Measurements from ENCODE around the gene FARP1. TPM values are rescaled to one million over a fixed set of nuclear protein-coding genes. Genes with fewer than 3 reads are reported as not detected.

The FARP1 gene
- total RNA-seq, 1 experiment from 2014 or later, result not detected

GRCh38 chr13:98495627-98496478 is 353.0 kb downstream of the FARP1 start:
- Histone ChIP-seq H3K4me3 (ENCODE audit: low read length) (no peak overlapping the region), H4K20me1 (ENCODE audit: insufficient read depth, low read depth, low read length) (peaks cover 32% of the 10 kb centered on the region), H3K9me2 (replicated peaks; ENCODE audit: insufficient read depth, low read length) (no peaks in the 10 kb centered on the region), H3K27ac (ENCODE audit: low read length) (no peak overlapping the region), H3K4me1 (ENCODE audit: low read length) (peaks cover 6% of the 10 kb centered on the region), H3K36me3 (ENCODE audit: insufficient read depth, low read length) (no peaks in the 10 kb centered on the region), H3K9me3 (ENCODE audit: low read length) (no peaks in the 10 kb centered on the region), H3K4me2 (ENCODE audit: low read depth, low read length, poor library complexity, severe bottlenecking) (no peak overlapping the region), H3K79me2 (ENCODE audit: low read length) (peaks cover 95% of the 10 kb centered on the region), H3K9ac (ENCODE audit: low read length) (no peak overlapping the region), H2AFZ (ENCODE audit: low read length) (no peak overlapping the region), H3K27me3 (ENCODE audit: low read length) (no peaks in the 10 kb centered on the region)
- no peak for DNase-seq

- peaks cover 1% of the 10 kb centered on the region for H3K4me1 ChIP-seq (ENCODE audit: low read length)
- no peak overlapping the region for H3K9ac ChIP-seq (ENCODE audit: low read length)
- peaks cover 95% of the 10 kb centered on the region for H3K79me2 ChIP-seq (ENCODE audit: low read length)
- no peak overlapping the region for H3K4me3 ChIP-seq (ENCODE audit: low read length)
- no peaks in the 10 kb centered on the region for H3K9me3 ChIP-seq (ENCODE audit: low read length)
- H3K36me3 ChIP-seq (ENCODE audit: insufficient read depth, low read length), result no peaks in the 10 kb centered on the region
- H2AFZ ChIP-seq (ENCODE audit: low read length), result no peak overlapping the region
- DNase-seq, result no peak
- H3K4me2 ChIP-seq (ENCODE audit: low read depth, low read length, poor library complexity, severe bottlenecking), result no peak overlapping the region
- peaks cover 28% of the 10 kb centered on the region for H4K20me1 ChIP-seq (ENCODE audit: insufficient read depth, low read depth, low read length)
- no peak overlapping the region for H3K27ac ChIP-seq (ENCODE audit: low read length)
- H3K9me2 ChIP-seq (replicated peaks; ENCODE audit: insufficient read depth, low read length), result no peaks in the 10 kb centered on the region
- H3K27me3 ChIP-seq (ENCODE audit: low read length), result no peaks in the 10 kb centered on the region
Observed at GRCh38 chr13:98496479-98496791, 353.5 kb downstream of the FARP1 start.

DNA sequence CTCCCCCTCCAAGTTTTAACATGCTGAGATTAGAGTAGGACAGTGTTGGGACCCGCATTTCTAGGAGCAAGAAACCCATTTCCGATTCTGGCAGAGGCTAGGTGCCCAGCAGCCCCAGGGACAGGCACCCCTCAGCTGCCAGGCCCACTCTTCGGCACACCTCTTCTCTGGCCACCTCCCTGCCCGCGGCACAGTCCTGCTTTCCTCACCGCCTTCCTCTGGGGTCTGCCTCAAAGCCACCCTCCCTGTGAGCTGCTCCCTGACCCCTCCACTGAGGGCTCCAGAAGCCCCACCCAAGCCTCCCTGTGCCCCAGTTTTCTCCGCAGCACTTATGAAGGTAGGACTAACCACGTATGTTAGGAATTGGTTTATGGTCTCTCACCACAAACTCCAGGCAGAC is 354.1 kb downstream of the FARP1 start:
- peaks cover 27% of the 10 kb centered on the region for H4K20me1 ChIP-seq (ENCODE audit: insufficient read depth, low read depth, low read length)
- H3K4me3 ChIP-seq (ENCODE audit: low read length), result no peak overlapping the region
- H3K9ac ChIP-seq (ENCODE audit: low read length), result no peak overlapping the region
- no peaks in the 10 kb centered on the region; the same call in 1 of the 2 replicates for H3K4me1 ChIP-seq (ENCODE audit: low read length)
- no peaks in the 10 kb centered on the region for H3K36me3 ChIP-seq (ENCODE audit: insufficient read depth, low read length)
- H3K4me2 ChIP-seq (ENCODE audit: low read depth, low read length, poor library complexity, severe bottlenecking), result no peak overlapping the region
- H2AFZ ChIP-seq (ENCODE audit: low read length), result no peak overlapping the region
- no peaks in the 10 kb centered on the region for H3K9me2 ChIP-seq (replicated peaks; ENCODE audit: insufficient read depth, low read length)
- H3K27ac ChIP-seq (ENCODE audit: low read length), result no peak overlapping the region
- H3K9me3 ChIP-seq (ENCODE audit: low read length), result no peaks in the 10 kb centered on the region
- no peaks in the 10 kb centered on the region for H3K27me3 ChIP-seq (ENCODE audit: low read length)
- peaks cover 95% of the 10 kb centered on the region for H3K79me2 ChIP-seq (ENCODE audit: low read length)
- DNase-seq, result no peak

DNA sequence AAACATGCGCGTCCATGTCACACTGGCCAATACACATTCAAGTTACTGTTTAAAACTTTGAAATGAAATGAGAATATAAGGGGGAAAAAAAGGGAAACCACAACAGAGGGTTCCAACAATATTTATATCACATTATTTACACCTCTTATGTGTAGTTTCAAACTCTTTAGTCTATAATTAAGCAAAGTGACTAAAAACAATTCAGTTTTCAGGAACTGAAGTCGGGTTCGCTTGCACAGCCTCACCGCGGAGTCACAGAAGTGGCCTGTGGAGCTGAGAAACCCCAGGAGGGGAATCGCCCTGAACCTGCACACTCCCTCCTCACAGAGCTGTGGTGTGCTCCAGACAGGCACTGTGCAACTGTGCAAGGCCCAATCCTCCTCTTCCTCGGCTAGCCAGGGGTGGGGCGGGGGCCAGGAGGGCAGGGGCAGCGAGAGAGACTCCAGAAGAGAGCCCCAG is 358.1 kb downstream of the FARP1 start:
- Histone ChIP-seq H3K79me2 (ENCODE audit: low read length) (peaks cover 100% of the 10 kb centered on the region), H3K4me3 (ENCODE audit: low read length) (no peak overlapping the region), H3K9me3 (ENCODE audit: low read length) (no peaks in the 10 kb centered on the region), H3K4me1 (ENCODE audit: low read length) (peaks cover 9% of the 10 kb centered on the region), H4K20me1 (ENCODE audit: insufficient read depth, low read depth, low read length) (peaks cover 13% of the 10 kb centered on the region), H2AFZ (ENCODE audit: low read length) (no peak overlapping the region), H3K36me3 (ENCODE audit: insufficient read depth, low read length) (no peaks in the 10 kb centered on the region), H3K9ac (ENCODE audit: low read length) (no peak overlapping the region), H3K4me2 (ENCODE audit: low read depth, low read length, poor library complexity, severe bottlenecking) (no peak overlapping the region), H3K9me2 (replicated peaks; ENCODE audit: insufficient read depth, low read length) (no peaks in the 10 kb centered on the region), H3K27me3 (ENCODE audit: low read length) (no peaks in the 10 kb centered on the region), H3K27ac (ENCODE audit: low read length) (no peak overlapping the region)
- DNase-seq, result no peak

DNA sequence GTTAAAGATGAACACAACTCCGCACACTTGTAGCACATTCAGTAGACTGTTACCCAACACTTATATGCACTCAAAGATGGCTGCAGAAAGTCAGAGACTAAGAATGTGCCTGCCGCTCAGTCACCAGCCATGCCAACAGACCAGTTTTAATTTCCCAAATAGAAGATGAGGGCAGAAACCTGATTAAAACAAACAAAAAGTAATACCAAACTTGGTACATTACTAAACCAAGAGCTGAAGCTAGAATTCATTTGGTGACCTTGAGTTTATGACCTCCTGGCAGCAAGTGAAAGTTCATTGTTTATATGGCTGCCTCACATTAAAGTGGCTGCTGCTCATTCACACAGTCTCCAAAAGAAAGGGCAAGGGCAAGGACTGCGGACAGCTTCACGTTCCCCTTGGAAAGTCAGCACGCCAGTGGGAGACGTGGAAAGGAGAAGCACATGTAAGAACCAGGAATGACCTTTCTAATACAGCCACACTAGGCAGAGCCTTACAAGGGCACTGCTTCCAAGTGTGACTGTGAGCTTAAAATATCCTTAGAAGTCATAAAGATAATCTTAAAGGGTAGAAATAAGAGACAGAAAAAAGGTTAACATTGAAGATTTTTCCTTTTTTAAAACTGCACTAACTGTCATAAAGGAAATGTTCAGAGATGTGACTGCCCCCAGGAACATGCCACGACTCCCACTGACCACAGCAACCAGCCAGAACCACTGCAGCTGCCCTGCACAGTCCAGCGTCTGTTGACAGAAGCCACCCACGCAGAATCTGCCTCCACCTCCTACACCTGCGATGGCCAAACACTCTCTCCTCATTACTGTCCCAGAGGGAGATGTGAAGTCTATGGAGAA is 360.5 kb downstream of the FARP1 start:
- H4K20me1 ChIP-seq (ENCODE audit: insufficient read depth, low read depth, low read length), result peaks cover 31% of the 10 kb centered on the region
- no peaks in the 10 kb centered on the region for H3K9me3 ChIP-seq (ENCODE audit: low read length)
- H3K4me1 ChIP-seq (ENCODE audit: low read length), result peaks cover 24% of the 10 kb centered on the region
- peaks cover 100% of the 10 kb centered on the region for H3K79me2 ChIP-seq (ENCODE audit: low read length)
- no peaks in the 10 kb centered on the region for H3K9me2 ChIP-seq (replicated peaks; ENCODE audit: insufficient read depth, low read length)
- no peak overlapping the region for H3K4me2 ChIP-seq (ENCODE audit: low read depth, low read length, poor library complexity, severe bottlenecking)
- no peaks in the 10 kb centered on the region for H3K27me3 ChIP-seq (ENCODE audit: low read length)
- H3K36me3 ChIP-seq (ENCODE audit: insufficient read depth, low read length), result no peaks in the 10 kb centered on the region
- no peak for DNase-seq
- H3K4me3 ChIP-seq (ENCODE audit: low read length), result no peak overlapping the region
- no peak overlapping the region for H3K27ac ChIP-seq (ENCODE audit: low read length)
- no peak overlapping the region for H2AFZ ChIP-seq (ENCODE audit: low read length)
- no peak overlapping the region for H3K9ac ChIP-seq (ENCODE audit: low read length)

GRCh38 chr13:98504029-98504351 is 361.1 kb downstream of the FARP1 start:
- Histone ChIP-seq H3K4me1 (ENCODE audit: low read length) (peaks cover 29% of the 10 kb centered on the region), H3K9ac (ENCODE audit: low read length) (no peak overlapping the region), H3K36me3 (ENCODE audit: insufficient read depth, low read length) (no peaks in the 10 kb centered on the region), H3K9me3 (ENCODE audit: low read length) (no peaks in the 10 kb centered on the region), H3K27ac (ENCODE audit: low read length) (no peak overlapping the region), H3K4me3 (ENCODE audit: low read length) (no peak overlapping the region), H3K27me3 (ENCODE audit: low read length) (no peaks in the 10 kb centered on the region), H2AFZ (ENCODE audit: low read length) (no peak overlapping the region), H3K79me2 (ENCODE audit: low read length) (peaks cover 100% of the 10 kb centered on the region), H3K9me2 (replicated peaks; ENCODE audit: insufficient read depth, low read length) (no peaks in the 10 kb centered on the region), H4K20me1 (ENCODE audit: insufficient read depth, low read depth, low read length) (peaks cover 34% of the 10 kb centered on the region), H3K4me2 (ENCODE audit: low read depth, low read length, poor library complexity, severe bottlenecking) (no peak overlapping the region)
- no peak for DNase-seq

DNA sequence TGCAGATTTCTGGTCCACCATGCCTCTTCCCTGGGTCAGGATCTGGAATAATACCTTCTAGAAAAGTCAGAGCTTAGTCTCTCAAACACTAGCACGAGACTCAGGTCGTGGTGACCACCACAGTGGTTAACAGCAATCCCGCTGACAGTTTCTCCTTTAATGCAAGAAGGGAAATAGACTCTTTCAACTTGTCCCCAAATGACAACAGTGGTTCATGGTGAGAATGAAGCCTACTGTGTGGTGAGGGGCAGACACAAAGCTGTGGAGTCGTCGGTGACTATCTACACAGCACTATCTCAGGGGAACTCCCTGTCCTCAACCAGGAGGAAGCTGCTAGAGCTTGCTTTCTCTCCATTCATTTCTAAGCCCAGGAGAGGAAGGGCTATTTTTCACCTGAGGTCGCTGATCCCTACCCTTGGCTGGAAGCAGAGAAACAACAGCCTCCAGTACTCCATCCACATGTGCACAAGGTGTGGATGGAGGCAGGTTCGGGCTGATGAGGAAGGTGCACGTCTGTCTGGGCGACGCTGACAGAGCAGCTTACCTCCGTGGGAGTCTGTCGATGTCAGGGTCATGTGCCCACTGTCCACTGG is 361.6 kb downstream of the FARP1 start:
- DNase-seq, result no peak
- Histone ChIP-seq H3K9ac (ENCODE audit: low read length) (no peak overlapping the region), H4K20me1 (ENCODE audit: insufficient read depth, low read depth, low read length) (peaks cover 34% of the 10 kb centered on the region), H3K36me3 (ENCODE audit: insufficient read depth, low read length) (no peaks in the 10 kb centered on the region), H3K27me3 (ENCODE audit: low read length) (no peaks in the 10 kb centered on the region), H3K9me3 (ENCODE audit: low read length) (no peaks in the 10 kb centered on the region), H3K79me2 (ENCODE audit: low read length) (peaks cover 100% of the 10 kb centered on the region), H3K4me1 (ENCODE audit: low read length) (peaks cover 30% of the 10 kb centered on the region), H3K27ac (ENCODE audit: low read length) (no peak overlapping the region), H3K4me2 (ENCODE audit: low read depth, low read length, poor library complexity, severe bottlenecking) (no peak overlapping the region), H2AFZ (ENCODE audit: low read length) (no peak overlapping the region), H3K9me2 (replicated peaks; ENCODE audit: insufficient read depth, low read length) (no peaks in the 10 kb centered on the region), H3K4me3 (ENCODE audit: low read length) (no peak overlapping the region)
